HG02981 (cell line): ENCODE measurements around the gene TEX54.
"Not testable (repeated sequence)": the region's sequence is repeated elsewhere in the genome, so short reads cannot be mapped to it uniquely, and the experiment has no call there.

Experiments used
- ATAC-seq: cut with Tn5 transposase; IDR thresholded peaks from one replicate; pipeline ENCODE4 v1.9.1; 2021; ENCODE audit warnings: mild to moderate bottlenecking, moderate library complexity; ENCODE audit not compliant: unreplicated experiment

TEX54 gene

DNA sequence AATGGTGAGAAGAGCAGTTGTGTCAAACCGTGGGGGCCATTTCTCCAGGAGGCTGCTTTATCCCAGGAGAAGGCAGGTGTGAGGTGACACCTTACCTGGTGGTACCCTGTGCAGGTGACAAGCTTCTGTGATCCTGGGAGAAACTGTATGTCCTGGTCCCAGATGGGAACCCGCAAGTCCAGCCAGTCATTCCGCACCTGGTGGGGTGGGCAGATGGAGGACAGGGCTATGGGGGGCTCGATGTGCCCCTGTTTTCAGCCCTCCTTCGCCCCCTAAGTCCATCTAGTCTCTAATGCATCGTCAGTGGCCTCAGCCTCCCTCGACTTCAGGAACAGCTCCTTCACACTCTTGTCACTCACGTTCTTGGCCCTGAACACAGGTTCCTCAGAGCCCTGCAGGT, 2.7 kb upstream of the TEX54 start:
- no peak for ATAC-seq

DNA sequence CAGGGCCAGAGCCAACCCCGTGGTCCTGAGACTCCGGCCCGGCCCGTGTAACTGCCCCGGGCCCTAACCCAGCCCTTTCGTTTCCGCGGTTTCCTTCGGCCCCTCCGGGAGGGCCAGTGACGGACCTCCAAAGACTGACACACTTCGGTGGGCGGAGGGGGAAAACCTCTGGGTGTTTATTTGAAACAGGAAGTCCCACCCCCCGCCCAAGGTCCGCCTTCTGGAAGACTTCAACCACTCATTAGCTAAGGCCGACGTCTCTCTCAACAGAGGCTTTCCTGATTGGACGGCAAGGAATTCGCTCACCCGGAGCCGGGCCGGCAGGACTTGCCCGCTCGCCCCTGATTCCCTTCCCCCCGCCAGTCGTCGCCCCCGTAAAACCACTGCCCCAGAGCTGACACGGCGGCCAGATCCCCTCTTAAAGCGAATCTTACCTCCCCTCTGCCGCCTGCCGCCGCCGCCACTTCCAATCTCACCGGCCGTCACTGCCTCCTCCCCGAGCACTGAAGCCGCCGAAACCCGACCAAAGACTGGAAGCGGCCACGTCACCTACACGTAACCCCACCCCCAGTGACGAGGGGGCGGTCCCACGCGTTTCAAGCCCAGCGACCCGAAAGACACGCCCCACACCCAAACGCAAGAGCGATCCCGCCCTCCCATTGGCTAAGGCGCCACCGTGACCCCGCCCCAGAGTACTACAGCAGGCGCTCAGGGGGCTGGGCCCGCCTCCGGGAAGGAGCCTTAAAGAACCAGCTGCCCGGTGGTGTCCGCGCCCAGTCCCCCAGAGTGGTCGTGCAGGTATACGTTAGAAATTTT, 913 bp downstream of the TEX54 start, which contains the start of gene STX5:
TSS of gene STX5 (minus strand) at position 532 of the 816 bp plus-strand sequence. CDS start 808 bp downstream, outside the sequence.
- ATAC-seq = peak; percentile 83

DNA sequence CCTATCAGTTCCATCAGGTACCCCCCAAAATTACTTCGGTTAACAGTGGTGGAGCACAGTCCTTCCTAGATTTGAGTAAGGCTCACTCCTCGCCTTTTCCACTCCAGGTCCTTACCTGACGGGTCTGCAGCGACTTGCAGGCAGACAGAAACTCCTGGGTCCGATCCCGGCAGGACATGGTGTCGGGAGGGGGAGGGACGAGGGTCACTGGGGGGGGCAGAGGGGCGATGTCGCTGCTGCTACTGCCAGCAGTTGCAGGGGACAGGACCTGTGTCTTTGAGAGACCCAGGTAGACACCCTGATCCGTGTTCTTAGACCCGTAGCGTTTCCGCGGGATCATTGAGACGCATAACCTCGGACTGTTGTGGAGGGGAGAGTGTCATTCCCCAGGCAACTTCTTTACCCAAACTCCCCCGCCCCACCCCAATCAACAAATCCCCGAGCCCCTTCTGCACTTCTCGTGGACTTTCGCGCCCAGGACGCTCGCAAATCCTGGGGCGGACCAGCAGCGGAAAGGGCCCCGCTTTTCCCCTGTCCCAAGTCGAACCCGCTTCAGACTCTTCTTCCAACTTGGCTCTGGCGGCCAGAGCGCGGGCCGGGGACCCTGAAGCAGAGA, 1.6 kb downstream of the TEX54 start:
- peak; percentile 7 for ATAC-seq

DNA sequence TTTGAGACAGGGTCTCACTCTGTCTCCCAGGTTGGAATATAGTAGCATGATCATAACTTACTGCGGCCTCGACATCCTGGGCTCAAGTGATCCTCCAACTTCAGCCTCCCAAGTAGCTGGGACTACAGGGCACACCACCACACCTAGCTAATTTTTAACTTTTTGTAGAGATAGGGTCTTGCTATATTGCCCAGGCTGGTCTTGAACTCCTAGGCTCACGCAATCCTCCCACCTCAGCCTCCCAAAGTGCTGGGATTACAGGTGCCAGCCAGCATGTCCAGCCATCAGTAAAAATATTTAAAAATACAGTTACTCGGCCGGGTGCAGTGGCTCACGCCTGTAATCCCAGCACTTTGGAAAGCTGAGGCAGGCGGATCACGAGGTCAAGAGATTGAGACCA, 4.5 kb downstream of the TEX54 start:
- not testable (repeated sequence) for ATAC-seq

GRCh38 chr11:62823677-62824076, 9.0 kb downstream of the TEX54 start:
- ATAC-seq = no peak

DNA sequence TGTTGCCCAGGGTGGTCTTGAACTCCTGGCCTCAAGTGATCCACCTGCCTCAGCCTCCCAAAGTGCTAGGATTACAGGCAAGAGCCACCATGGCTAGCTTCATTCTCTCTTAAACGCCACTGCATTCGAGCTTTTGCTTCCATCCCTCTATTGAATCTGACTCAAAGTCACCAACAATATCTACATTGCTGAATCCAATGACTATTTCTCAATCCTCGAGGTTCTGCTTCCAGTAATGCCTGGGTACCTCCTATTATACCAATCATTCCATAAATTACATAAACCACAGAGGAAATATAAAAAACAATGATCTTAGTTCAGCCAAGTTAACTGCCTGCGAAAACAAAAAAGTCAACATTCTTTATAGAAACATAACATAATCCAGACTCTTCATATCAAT, 15.5 kb downstream of the TEX54 start:
- ATAC-seq = no peak

DNA sequence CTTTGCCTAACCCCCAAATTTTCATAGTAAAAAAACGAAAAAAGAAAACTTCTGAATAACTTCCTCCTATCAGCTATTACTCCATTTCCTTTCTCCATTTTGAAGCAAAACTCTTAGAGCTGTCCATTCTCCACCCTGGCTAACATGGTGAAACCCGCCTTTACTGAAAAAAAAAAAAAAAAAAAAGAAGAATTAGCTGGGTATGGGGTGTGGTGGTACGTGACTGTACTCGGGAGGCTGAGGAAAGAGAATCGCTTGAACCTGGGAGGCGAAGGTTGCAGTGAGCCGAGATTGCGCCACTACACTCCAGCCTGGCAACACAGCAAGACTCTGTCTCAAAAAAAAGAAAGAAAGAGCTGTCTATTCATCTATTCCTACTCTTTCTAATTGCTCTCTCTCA, 16.1 kb downstream of the TEX54 start:
- ATAC-seq = no peak

DNA sequence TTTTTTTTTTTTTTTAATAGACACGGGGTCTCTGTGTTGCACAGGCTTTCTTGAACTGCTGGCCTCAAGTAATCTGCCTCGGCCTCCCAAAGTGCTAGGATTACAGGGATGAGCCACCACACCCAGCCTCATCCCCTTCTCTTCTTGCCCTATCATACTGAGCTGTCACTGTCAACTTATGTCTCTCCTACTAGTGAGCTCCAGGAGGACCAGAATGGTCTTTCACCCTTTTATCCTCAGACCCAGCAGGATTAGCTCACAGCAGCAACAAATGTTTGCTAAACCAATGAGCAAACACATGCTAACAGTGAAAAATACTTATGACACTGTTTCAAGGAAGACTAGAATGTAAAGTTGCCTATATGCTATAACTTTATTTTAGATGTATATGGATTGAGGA, 21.0 kb downstream of the TEX54 start:
- no peak for ATAC-seq

DNA sequence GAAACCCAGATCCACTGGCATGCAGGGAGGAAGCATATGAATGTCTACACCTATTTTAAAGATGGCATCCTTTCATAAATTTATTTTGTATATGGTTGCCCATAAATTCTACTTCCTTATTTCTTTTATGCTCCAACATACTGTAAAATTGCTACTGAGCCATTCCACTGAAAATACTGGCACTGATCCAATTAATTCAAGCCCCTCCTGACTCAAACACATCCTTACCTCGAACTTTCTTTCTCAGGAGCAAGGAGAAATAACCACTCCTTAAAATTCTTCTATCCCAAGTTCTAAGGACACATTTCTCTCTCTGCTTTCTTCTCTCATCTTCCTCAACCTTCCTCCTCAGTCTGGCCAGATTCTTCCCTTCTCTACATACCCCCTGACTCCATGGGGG, 21.9 kb downstream of the TEX54 start:
- no peak for ATAC-seq

- no peak for ATAC-seq
Measured at GRCh38 chr11:62806611-62807121, 26.0 kb downstream of the TEX54 start.

DNA sequence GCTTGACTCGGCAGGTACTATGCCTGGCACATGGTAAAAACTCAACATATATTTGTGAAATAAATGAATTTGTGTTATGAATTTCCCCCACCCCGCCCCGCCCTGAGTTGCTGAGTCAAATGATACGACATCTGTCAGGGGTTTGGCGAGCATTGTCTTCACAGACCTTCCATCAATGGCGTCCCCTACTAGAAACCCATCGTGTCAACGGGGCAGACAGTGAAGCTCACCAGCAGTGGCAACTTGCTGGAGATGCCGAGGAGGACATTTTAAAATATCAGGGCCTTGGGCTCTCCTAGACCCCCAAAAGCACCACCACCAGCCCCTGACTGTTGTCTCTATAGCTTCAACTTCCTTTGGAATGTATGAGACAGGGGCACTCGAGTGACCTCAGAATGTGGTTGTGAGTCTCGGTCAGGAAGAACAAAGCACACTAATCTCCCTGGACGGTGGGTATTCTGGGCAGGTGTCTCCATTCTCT, 26.6 kb downstream of the TEX54 start:
- ATAC-seq = no peak

GRCh38 chr11:62805076-62805892, 27.4 kb downstream of the TEX54 start, which contains the start of gene NXF1:
Gene NXF1 (minus strand): TSS chr11:62805440. CDS start chr11:62805356, 84 bp downstream.
- peak; percentile 72 for ATAC-seq

DNA sequence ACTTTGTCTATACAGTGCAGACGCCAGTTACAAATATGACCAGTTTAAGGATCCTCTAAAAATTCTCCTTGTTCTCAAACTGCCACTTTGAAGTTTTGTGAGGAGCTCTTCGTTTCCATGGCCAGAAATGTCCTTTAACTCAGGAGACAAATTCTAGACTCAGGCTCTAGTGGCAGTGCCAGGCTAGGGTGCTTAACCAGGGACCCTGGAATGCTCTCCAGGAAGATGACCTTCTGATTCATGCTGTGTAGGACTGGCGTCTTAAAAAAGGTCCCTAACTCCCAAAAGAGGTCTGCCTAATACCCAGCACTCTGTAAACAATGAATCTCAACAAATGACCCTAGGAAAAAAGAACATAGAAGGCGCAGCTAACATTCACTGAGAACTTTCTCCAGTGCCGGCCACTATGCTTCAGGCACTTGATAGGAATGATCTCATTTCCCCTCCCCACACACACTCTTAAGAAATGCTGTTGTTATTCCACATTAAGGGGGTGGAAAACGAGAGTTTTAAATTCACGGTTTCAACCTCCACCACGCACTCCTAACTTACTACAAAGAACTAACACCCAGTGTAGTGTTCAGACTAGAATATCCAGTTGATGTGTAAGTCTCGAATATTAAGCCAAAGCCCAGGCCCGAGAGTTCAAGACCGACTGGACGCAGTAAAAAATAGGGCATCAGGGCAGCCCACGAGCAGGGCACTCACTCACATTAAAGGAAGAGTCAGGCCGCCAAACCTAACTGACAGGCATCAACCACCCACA, 28.1 kb downstream of the TEX54 start:
- peak; percentile 7 for ATAC-seq

- no peak for ATAC-seq
Measured at GRCh38 chr11:62801071-62801470, 31.6 kb downstream of the TEX54 start.

GRCh38 chr11:62799486-62799885, 33.2 kb downstream of the TEX54 start:
- ATAC-seq = no peak

- ATAC-seq = no peak
Measured at GRCh38 chr11:62796281-62796680, 36.4 kb downstream of the TEX54 start.

GRCh38 chr11:62794201-62794775, 38.4 kb downstream of the TEX54 start:
- ATAC-seq = no peak

GRCh38 chr11:62792202-62792575, 40.5 kb downstream of the TEX54 start:
- no peak for ATAC-seq

- peak; percentile 71 for ATAC-seq
Measured at GRCh38 chr11:62791501-62792201, 41.0 kb downstream of the TEX54 start, which contains the start of gene TMEM223. Gene TMEM223 (minus strand): TSS chr11:62792006. CDS start chr11:62791994, 12 bp downstream.
